Right lobe of liver (tissue), 6 donors: ENCODE results near the gene FAM50A. TPM values are rescaled to one million over a fixed set of nuclear protein-coding genes. Genes with fewer than 3 reads are reported as not detected.
A peak's percentile ranks its signal among the peaks of the same experiment; 100 is the strongest.

ENCODE experiments used
- ATAC-seq, 4 donors: fragments of 200-7000 bp; cut with Tn5 transposase; one replicate each; pipeline ENCODE4 v1.9.1; 2020; ENCODE audit warnings: mild to moderate bottlenecking in 4 of 4, moderate library complexity in 4 of 4
- DNase-seq, 3 donors: peaks; one replicate each; pipeline ENCODE4 v3.0.0-alpha.2; 2020
- H3K27ac ChIP-seq, 3 donors: fragments of 200-600 bp; one replicate each; pipeline ENCODE4 v1.8.0; 2022
- H3K27me3 ChIP-seq, 2 donors: fragments of 200-600 bp; one replicate each; pipeline ENCODE4 v1.8.0; 2022
- H3K36me3 ChIP-seq, 4 donors: fragments of 200-600 bp; sonication (generic) in 1 of 4; one replicate each; pipeline versions ENCODE4 v1.5.1 to v1.8.0; 2017 to 2022; ENCODE audit warnings: control low read depth in 1 of 4
- H3K4me1 ChIP-seq, 4 donors: fragments of 200-600 bp; sonication (generic) in 1 of 4; one replicate each; pipeline versions ENCODE4 v1.5.1 to v1.8.0; 2017 to 2022; ENCODE audit warnings: control low read depth in 1 of 4
- H3K4me3 ChIP-seq, 3 donors: fragments of 200-600 bp; one replicate each; pipeline ENCODE4 v1.8.0; 2022
- H3K9me3 ChIP-seq, 4 donors: fragments of 200-600 bp; sonication (generic) in 1 of 4; one replicate each; pipeline versions ENCODE4 v1.5.1 to v1.8.0; 2017 to 2022; ENCODE audit warnings: control low read depth in 1 of 4
- CTCF ChIP-seq, 4 donors: fragments of 200-600 bp in 3 of 4; fragments of 450-650 bp in 1 of 4; IDR thresholded peaks; one replicate each; pipeline versions ENCODE4 v1.5.1 to v1.8.0; 2016 to 2022; ENCODE audit warnings: antibody characterized with exemption in 4 of 4, mild to moderate bottlenecking in 2 of 4
- POLR2A ChIP-seq: fragments of 450-650 bp; IDR thresholded peaks from one replicate; pipeline ENCODE4 v1.6.1; 2017; ENCODE audit warnings: antibody characterized with exemption, mild to moderate bottlenecking
- WGBS: methylation state at CpG from one replicate; pipeline ENCODE4 v1.1.6; 2018; ENCODE audit warnings: low coverage, low lambda C conversion rate; ENCODE audit not compliant: insufficient coverage; ENCODE audit errors: missing lambda C conversion rate; 5-methylcytosine and 5-hydroxymethylcytosine counted together
- intact Hi-C, 2 donors: fragments of 100-400 bp; cut with DNase I; formaldehyde crosslinking; loops; one replicate each; pipeline versions ENCODE4 v1.11.2 to v1.14.1; 2022
- total RNA-seq, 6 experiments: library from RNA; depleted of rRNA in 2 of 6; stranded (reverse); fragments of >200 nt in 2 of 6; fragmentation: NEBNext Ultra II Directional in 3 of 6; extraction: Animal tissue kit (Norgen Biotek cat#: 25700) in 3 of 6; gene quantifications; one replicate each; pipeline versions ENCODE4 v1.1.0 to v1.2.4, GENCODE V29; 2016 to 2023
- donor health status: DM: no; HTN: yes; CAD: no.
- donor health status: DM: no; HTN: no; CAD: no.
- donor health status: DM: no; HTN: no; CAD: no.
- donor health status: DM: no; HTN: yes; CAD: no.
- donor health status: DM: no; HTN: yes; CAD: no.

Gene FAM50A
- total RNA-seq, 6 experiments from 2014 or later = 19.2 to 36.8 (median 21.9) TPM

GRCh38 chrX:154433605-154434004 lies 10.3 kb upstream of the FAM50A start:
- TF ChIP-seq CTCF (IDR thresholded peaks at IDR 0.05) (no peak), POLR2A (no peak)
- peaks cover 0 to 5% (median 0%) of the 10 kb centered on the region in 4 donors for H3K4me1 ChIP-seq
- ATAC-seq (no peak), DNase-seq (no peak)
- WGBS = no CpG with 5 or more reads among the region's 7 CpGs
- H3K27ac ChIP-seq = no peak overlapping the region
- no peaks in the 10 kb centered on the region for H3K27me3 ChIP-seq
- H3K9me3 ChIP-seq = no peaks in the 10 kb centered on the region
- intact Hi-C loops = no loop called here
- H3K36me3 ChIP-seq = peaks cover 0 to 2% (median 0%) of the 10 kb centered on the region in 4 donors
- no peak overlapping the region for H3K4me3 ChIP-seq

GRCh38 chrX:154434394-154435168 lies 9.4 kb upstream of the FAM50A start:
- TF ChIP-seq POLR2A = no peak
- no peak for TF ChIP-seq CTCF (IDR thresholded peaks at IDR 0.05)

GRCh38 chrX:154435171-154435733 lies 8.7 kb upstream of the FAM50A start:
- no peak for DNase-seq
- H3K27me3 ChIP-seq = no peaks in the 10 kb centered on the region
- intact Hi-C loops = no loop called here
- H3K4me3 ChIP-seq = no peak overlapping the region
- no peak for TF ChIP-seq POLR2A
- TF ChIP-seq CTCF (IDR thresholded peaks at IDR 0.05) = no peak
- no peak for ATAC-seq
- WGBS = no CpG with 5 or more reads among the region's 19 CpGs
- H3K9me3 ChIP-seq = no peaks in the 10 kb centered on the region
- peaks cover 0 to 2% (median 0%) of the 10 kb centered on the region in 4 donors for H3K36me3 ChIP-seq
- H3K4me1 ChIP-seq = no peaks in the 10 kb centered on the region
- no peak overlapping the region for H3K27ac ChIP-seq

More at GRCh38 chrX:154434394-154435168, 9.4 kb upstream of the FAM50A start:
- intact Hi-C loops = no loop called here
- ATAC-seq (no peak), DNase-seq (no peak)
- WGBS = 67% methylated on average over 1 of the region's 7 CpGs
- Histone ChIP-seq H3K36me3 (peaks cover 0 to 2% (median 0%) of the 10 kb centered on the region in 4 donors), H3K27ac (no peak overlapping the region), H3K4me3 (no peak overlapping the region), H3K9me3 (no peaks in the 10 kb centered on the region), H3K27me3 (no peaks in the 10 kb centered on the region), H3K4me1 (peaks cover 0 to 2% (median 0%) of the 10 kb centered on the region in 4 donors)

- Histone ChIP-seq H3K27me3 (no peaks in the 10 kb centered on the region), H3K27ac (peak overlapping the region; percentile 50 to 73 (median 57)), H3K4me1 (no peaks in the 10 kb centered on the region), H3K4me3 (peak overlapping the region; percentile 70 to 77 (median 71)), H3K36me3 (peaks cover 0 to 2% (median 0%) of the 10 kb centered on the region in 4 donors), H3K9me3 (no peaks in the 10 kb centered on the region)
- ATAC-seq (peak in 3 of 4 donors; percentile 14 to 52 (median 44)), DNase-seq (no peak)
- no peak for TF ChIP-seq POLR2A
- TF ChIP-seq CTCF (IDR thresholded peaks at IDR 0.05) = no peak
- intact Hi-C loops = no loop called here
- 30% methylated on average over 25 of the region's 78 CpGs for WGBS
These were observed 7.5 kb upstream of the FAM50A start for GRCh38 chrX:154436374-154436982.
